GM12801 (cell line): ENCODE data around the gene B4GALNT1.

Source experiments
- TF ChIP-seq, protein P1 (sequence below): IDR thresholded peaks from one replicate; pipeline ENCODE4 v1.5.1; 2011; ENCODE audit warnings: control low read depth; ENCODE audit not compliant: insufficient read length; ENCODE audit errors: extremely low read depth

B4GALNT1 gene

DNA sequence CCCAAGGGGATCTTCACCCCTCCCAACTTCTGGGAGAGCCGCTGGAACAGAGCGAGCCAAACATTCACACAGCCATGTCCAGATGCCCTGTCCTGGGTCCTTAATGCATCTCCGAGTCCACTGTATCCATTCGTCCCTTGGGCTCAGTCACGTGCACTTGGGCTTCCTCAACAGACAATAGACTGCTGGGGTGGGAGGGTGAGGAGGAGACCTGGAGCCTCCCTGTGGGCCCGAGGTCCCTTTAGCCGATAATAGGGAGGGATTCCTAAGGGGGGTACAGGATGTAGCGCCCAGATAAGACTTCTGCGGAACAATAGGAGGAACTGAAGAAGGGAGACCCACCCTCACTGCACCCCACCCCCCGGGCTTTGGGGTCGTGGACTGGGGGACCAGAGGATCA, 15.1 kb downstream of the B4GALNT1 start:
- TF ChIP-seq, protein P1, sequence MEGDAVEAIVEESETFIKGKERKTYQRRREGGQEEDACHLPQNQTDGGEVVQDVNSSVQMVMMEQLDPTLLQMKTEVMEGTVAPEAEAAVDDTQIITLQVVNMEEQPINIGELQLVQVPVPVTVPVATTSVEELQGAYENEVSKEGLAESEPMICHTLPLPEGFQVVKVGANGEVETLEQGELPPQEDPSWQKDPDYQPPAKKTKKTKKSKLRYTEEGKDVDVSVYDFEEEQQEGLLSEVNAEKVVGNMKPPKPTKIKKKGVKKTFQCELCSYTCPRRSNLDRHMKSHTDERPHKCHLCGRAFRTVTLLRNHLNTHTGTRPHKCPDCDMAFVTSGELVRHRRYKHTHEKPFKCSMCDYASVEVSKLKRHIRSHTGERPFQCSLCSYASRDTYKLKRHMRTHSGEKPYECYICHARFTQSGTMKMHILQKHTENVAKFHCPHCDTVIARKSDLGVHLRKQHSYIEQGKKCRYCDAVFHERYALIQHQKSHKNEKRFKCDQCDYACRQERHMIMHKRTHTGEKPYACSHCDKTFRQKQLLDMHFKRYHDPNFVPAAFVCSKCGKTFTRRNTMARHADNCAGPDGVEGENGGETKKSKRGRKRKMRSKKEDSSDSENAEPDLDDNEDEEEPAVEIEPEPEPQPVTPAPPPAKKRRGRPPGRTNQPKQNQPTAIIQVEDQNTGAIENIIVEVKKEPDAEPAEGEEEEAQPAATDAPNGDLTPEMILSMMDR, result no peak

GRCh38 chr12:57616383-57617101, 16.5 kb downstream of the B4GALNT1 start:
- TF ChIP-seq, protein P1, result no peak

- TF ChIP-seq, protein P1, result no peak
Observed at GRCh38 chr12:57615637-57616036, 17.4 kb downstream of the B4GALNT1 start.

GRCh38 chr12:57614948-57615500, 18.0 kb downstream of the B4GALNT1 start:
- TF ChIP-seq, protein P1, result no peak

DNA sequence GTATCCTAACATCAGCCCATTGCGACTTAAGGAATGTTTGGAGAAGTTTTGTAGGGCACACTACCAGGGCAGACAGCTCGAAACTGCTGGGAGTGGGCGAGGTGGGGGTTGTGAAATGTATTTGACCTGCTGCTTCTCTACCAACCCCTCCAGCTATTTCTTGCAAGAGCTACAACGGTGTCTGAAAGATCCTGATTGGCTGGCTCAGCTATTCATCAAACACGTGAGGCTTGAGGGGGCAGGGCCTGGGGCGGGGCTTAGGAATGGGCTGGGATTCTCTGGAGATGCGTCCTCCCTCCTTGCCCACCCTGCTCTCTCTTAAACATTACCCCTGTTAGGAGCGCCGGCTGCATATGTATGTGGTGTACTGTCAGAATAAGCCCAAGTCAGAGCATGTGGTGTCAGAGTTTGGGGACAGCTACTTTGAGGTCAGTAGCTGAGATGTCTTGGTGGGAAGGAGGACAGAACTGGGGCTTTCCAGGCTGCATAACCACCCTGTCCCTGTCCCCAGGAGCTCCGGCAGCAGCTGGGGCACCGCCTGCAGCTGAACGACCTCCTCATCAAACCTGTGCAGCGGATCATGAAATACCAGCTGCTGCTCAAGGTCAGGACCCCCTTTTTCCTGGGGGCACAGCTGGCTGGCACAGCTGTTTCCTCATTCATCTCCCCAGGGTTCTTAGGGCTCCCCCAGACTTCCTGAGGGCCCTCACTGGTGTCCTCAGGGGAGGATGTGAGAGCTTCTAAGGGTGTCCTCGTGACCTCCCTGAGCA, 18.6 kb downstream of the B4GALNT1 start:
- TF ChIP-seq, protein P1, result no peak

- TF ChIP-seq, protein P1, result no peak
Observed at GRCh38 chr12:57613427-57614109, 19.4 kb downstream of the B4GALNT1 start.
